OCI-LY1 (cell line): ENCODE data around the gene ZNF773.
A peak's percentile ranks its signal among the peaks of the same experiment; 100 is the strongest.
"Not testable (repeated sequence)": the region's sequence is repeated elsewhere in the genome, so short reads cannot be mapped to it uniquely, and the experiment has no call there.

Source experiments
- H2AFZ ChIP-seq: fragments of 200-600 bp; sonication (generic), shearing (Covaris generic); 2 replicates; pipeline ENCODE4 v1.6.0; 2014; ENCODE audit warnings: antibody characterized with exemption, mild to moderate bottlenecking, low read length
- H3F3A ChIP-seq: fragments of 200-600 bp; sonication (generic), shearing (Covaris generic); 2 replicates; pipeline ENCODE4 v1.6.0; 2014; ENCODE audit warnings: mild to moderate bottlenecking, antibody characterized with exemption, low read length, moderate library complexity; ENCODE audit not compliant: insufficient read depth
- H3K27ac ChIP-seq: fragments of 200-600 bp; sonication (generic); 2 replicates; pipeline ENCODE4 v1.5.1; 2014; ENCODE audit warnings: low read length, mixed run types, mild to moderate bottlenecking, low read depth; ENCODE audit not compliant: poor library complexity, severe bottlenecking
- H3K27me3 ChIP-seq: fragments of 200-600 bp; sonication (generic); 2 replicates; pipeline ENCODE4 v1.6.0; 2014; ENCODE audit warnings: antibody characterized with exemption, mild to moderate bottlenecking, low read length, moderate library complexity; ENCODE audit not compliant: insufficient read depth
- H3K36me3 ChIP-seq: fragments of 200-600 bp; sonication (generic); 2 replicates; pipeline ENCODE4 v1.6.1; 2014; ENCODE audit warnings: mild to moderate bottlenecking, antibody characterized with exemption, low read length, moderate library complexity, mixed read lengths; ENCODE audit not compliant: insufficient read depth
- H3K4me1 ChIP-seq: fragments of 200-600 bp; sonication (generic); 2 replicates; pipeline ENCODE4 v1.5.1; 2014; ENCODE audit warnings: mild to moderate bottlenecking, low read length, moderate library complexity; ENCODE audit not compliant: insufficient read depth, severe bottlenecking
- H3K4me2 ChIP-seq: fragments of 200-600 bp; sonication (generic), shearing (Covaris generic); 2 replicates; pipeline ENCODE4 v1.6.1; 2014; ENCODE audit warnings: low read length
- H3K4me3 ChIP-seq: fragments of 200-600 bp; sonication (generic); 2 replicates; pipeline ENCODE4 v1.5.1; 2014; ENCODE audit warnings: low read length, low read depth, mild to moderate bottlenecking, mixed read lengths; ENCODE audit not compliant: poor library complexity, severe bottlenecking
- H3K79me2 ChIP-seq: fragments of 200-600 bp; shearing (Covaris generic); 2 replicates; pipeline ENCODE4 v1.6.1; 2016; ENCODE audit warnings: mixed run types, low read length, mixed read lengths; ENCODE audit not compliant: insufficient read depth
- H3K9ac ChIP-seq: fragments of 200-600 bp; sonication (generic), shearing (Covaris generic); 2 replicates; pipeline ENCODE4 v1.6.1; 2014; ENCODE audit warnings: mild to moderate bottlenecking, low read length, mixed read lengths
- H3K9me2 ChIP-seq: fragments of 200-600 bp; sonication (generic), shearing (Covaris generic); 2 replicates; pipeline ENCODE4 v1.6.1; 2014; ENCODE audit warnings: low read depth, mild to moderate bottlenecking, low read length, mixed read lengths
- H3K9me3 ChIP-seq: fragments of 200-600 bp; shearing (Covaris generic); 2 replicates; pipeline ENCODE4 v1.6.1; 2014; ENCODE audit warnings: low read length, mixed read lengths
- H4K20me1 ChIP-seq: fragments of 200-600 bp; sonication (generic), shearing (Covaris generic); 2 replicates; pipeline ENCODE4 v1.6.0; 2016; ENCODE audit warnings: mild to moderate bottlenecking, low read length; ENCODE audit not compliant: insufficient read depth
- CTCF ChIP-seq: fragments of 200-600 bp; sonication (generic), shearing (Covaris generic); IDR thresholded peaks from 2 replicates; pipeline ENCODE4 v1.5.1; 2017; ENCODE audit warnings: mild to moderate bottlenecking, antibody characterized with exemption, low read length, moderate library complexity, mixed read lengths
- EZH2 ChIP-seq: fragments of 200-600 bp; sonication (generic), shearing (Covaris generic); IDR thresholded peaks from 2 replicates; pipeline ENCODE4 v1.8.0; 2017; ENCODE audit warnings: borderline replicate concordance, mixed run types, mild to moderate bottlenecking, antibody characterized with exemption, low read length, moderate library complexity, mixed read lengths

Gene ZNF773

GRCh38 chr19:57466489-57466888 is 33.2 kb upstream of the ZNF773 start:
- no peaks in the 10 kb centered on the region for H3K27me3 ChIP-seq
- H2AFZ ChIP-seq: no peak overlapping the region
- no peaks in the 10 kb centered on the region for H3F3A ChIP-seq
- H4K20me1 ChIP-seq: no peaks in the 10 kb centered on the region
- no peak overlapping the region for H3K9ac ChIP-seq
- H3K4me3 ChIP-seq: no peak overlapping the region
- H3K36me3 ChIP-seq: no peaks in the 10 kb centered on the region
- H3K79me2 ChIP-seq: no peaks in the 10 kb centered on the region
- TF ChIP-seq CTCF (no peak), EZH2 (no peak)
- no peak overlapping the region for H3K27ac ChIP-seq
- H3K4me2 ChIP-seq: no peak overlapping the region
- peaks cover 11% of the 10 kb centered on the region for H3K9me3 ChIP-seq
- H3K4me1 ChIP-seq: no peaks in the 10 kb centered on the region
- H3K9me2 ChIP-seq: no peaks in the 10 kb centered on the region

GRCh38 chr19:57473646-57474045 is 26.1 kb upstream of the ZNF773 start:
- H3K79me2 ChIP-seq: no peaks in the 10 kb centered on the region
- H3K4me1 ChIP-seq: peaks cover 10% of the 10 kb centered on the region
- H2AFZ ChIP-seq: no peak overlapping the region
- peaks cover 4% of the 10 kb centered on the region; the same call in 1 of the 2 replicates for H3K36me3 ChIP-seq
- no peaks in the 10 kb centered on the region for H3K9me2 ChIP-seq
- no peak overlapping the region for H3K4me3 ChIP-seq
- TF ChIP-seq EZH2 (no peak), CTCF (no peak)
- peaks cover 53% of the 10 kb centered on the region for H3K9me3 ChIP-seq
- H3K27me3 ChIP-seq: no peaks in the 10 kb centered on the region
- H4K20me1 ChIP-seq: no peaks in the 10 kb centered on the region
- no peaks in the 10 kb centered on the region for H3F3A ChIP-seq
- no peak overlapping the region for H3K4me2 ChIP-seq
- H3K9ac ChIP-seq: no peak overlapping the region
- H3K27ac ChIP-seq: no peak overlapping the region

- H3K9me3 ChIP-seq: peaks cover 40% of the 10 kb centered on the region
- H3F3A ChIP-seq: no peaks in the 10 kb centered on the region
- H3K9me2 ChIP-seq: no peaks in the 10 kb centered on the region
- H3K27me3 ChIP-seq: no peaks in the 10 kb centered on the region
- peaks cover 10% of the 10 kb centered on the region for H3K4me1 ChIP-seq
- TF ChIP-seq EZH2 (no peak), CTCF (peak; percentile 18; the same call in 1 of the 2 replicates)
- H3K36me3 ChIP-seq: peaks cover 4% of the 10 kb centered on the region; the same call in 1 of the 2 replicates
- H3K4me3 ChIP-seq: peak within 1 kb of the TSS; percentile 64
- H3K27ac ChIP-seq: no peak within 1 kb of the TSS
- no peak within 1 kb of the TSS; the same call in 1 of the 2 replicates for H3K9ac ChIP-seq
- peak within 1 kb of the TSS; percentile 68 for H3K4me2 ChIP-seq
- peak within 1 kb of the TSS; percentile 75; the same call in 1 of the 2 replicates for H2AFZ ChIP-seq
- H4K20me1 ChIP-seq: no peaks in the 10 kb centered on the region
- no peaks in the 10 kb centered on the region for H3K79me2 ChIP-seq
Observed at GRCh38 chr19:57477191-57478008, 22.3 kb upstream of the ZNF773 start, which contains the start of gene ZNF772. ZNF772 (minus strand) TSS chr19:57477566; CDS start chr19:57477309, 257 bp downstream.

GRCh38 chr19:57487477-57488298 is 12.1 kb upstream of the ZNF773 start, which contains the start of gene ZNF419:
ZNF419 (plus strand) TSS chr19:57487750; CDS start chr19:57487951, 201 bp downstream.
- peak within 1 kb of the TSS; percentile 79 for H3K4me3 ChIP-seq
- H3K4me1 ChIP-seq, H3K9me2 ChIP-seq, H3F3A ChIP-seq, H3K27ac ChIP-seq, H3K27me3 ChIP-seq, H3K9me3 ChIP-seq, H3K36me3 ChIP-seq, H4K20me1 ChIP-seq, H3K79me2 ChIP-seq: not testable (repeated sequence)
- H3K4me2 ChIP-seq: peak within 1 kb of the TSS; percentile 56
- peak within 1 kb of the TSS; percentile 77 for H3K9ac ChIP-seq
- 0 out of 2 replicates have a peak within 1 kb of the TSS, but pooled peaks have one; percentile 51 for H2AFZ ChIP-seq

- H3K9me2 ChIP-seq, H4K20me1 ChIP-seq, H3K4me1 ChIP-seq, H2AFZ ChIP-seq, H3K79me2 ChIP-seq, H3K27me3 ChIP-seq, H3K27ac ChIP-seq, H3F3A ChIP-seq, H3K9me3 ChIP-seq: not testable (repeated sequence)
- Histone ChIP-seq H3K9ac (peak overlapping the region; percentile 10; the same call in 1 of the 2 replicates), H3K36me3 (peaks cover 13% of the 10 kb centered on the region), H3K4me2 (peak overlapping the region; percentile 56), H3K4me3 (peak overlapping the region; percentile 38)
Observed at GRCh38 chr19:57488299-57488644, 11.5 kb upstream of the ZNF773 start.
